ENCODE data around the gene HMGCL. TPM values are rescaled to one million over a fixed set of nuclear protein-coding genes. Genes with fewer than 3 reads are reported as not detected.
A peak's percentile ranks its signal among the peaks of the same experiment; 100 is the strongest.
"Not testable (repeated sequence)": the region's sequence is repeated elsewhere in the genome, so short reads cannot be mapped to it uniquely, and the experiment has no call there.

HMGCL gene
- total RNA-seq, 3 donors from 2014 or later: 10.5 to 11.1 (median 11.0) TPM

DNA sequence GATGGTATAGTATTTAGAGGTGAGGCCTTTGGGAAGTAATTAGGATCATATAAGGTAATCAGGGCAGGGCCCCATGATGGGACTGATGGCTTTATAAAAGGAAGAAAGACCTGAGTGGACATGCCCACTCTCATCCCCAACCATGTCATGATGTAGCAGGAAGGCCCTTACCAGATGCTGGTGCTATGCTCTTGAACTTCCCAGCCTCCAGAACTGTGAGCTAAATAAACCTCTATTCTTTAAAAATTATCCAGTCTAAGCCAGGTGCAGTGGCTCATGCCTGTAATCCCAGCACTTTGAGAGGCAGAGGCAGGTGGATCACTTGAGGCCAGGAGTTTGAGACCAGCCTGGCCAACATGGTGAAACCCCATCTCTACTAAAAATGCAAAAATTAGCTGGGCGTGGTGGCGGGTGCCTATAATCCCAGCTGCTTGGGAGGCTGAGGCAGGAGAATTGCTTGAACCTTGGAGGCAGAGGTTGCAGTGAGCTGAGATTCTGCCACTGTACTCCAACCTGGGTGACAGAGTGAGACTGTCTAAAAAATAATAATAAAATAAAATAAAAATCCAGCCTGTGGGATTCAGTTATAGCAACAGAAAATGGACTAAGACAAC, 22.4 kb upstream of the HMGCL start:
- peaks cover 29% of the 10 kb centered on the region for H3K36me3 Mint-ChIP-seq (ENCODE audit: insufficient read depth)

GRCh38 chr1:23845163-23845562, 19.9 kb upstream of the HMGCL start:
- H3K36me3 Mint-ChIP-seq (ENCODE audit: insufficient read depth): peaks cover 29% of the 10 kb centered on the region
- H3K9me3 Mint-ChIP-seq: no peaks in the 10 kb centered on the region
- no peak for DNase-seq
- H3K27me3 Mint-ChIP-seq (ENCODE audit: low read depth): no peaks in the 10 kb centered on the region
- H3K4me1 Mint-ChIP-seq (ENCODE audit: low read depth): no peaks in the 10 kb centered on the region
- H3K4me3 Mint-ChIP-seq: no peak overlapping the region
- no peak for ATAC-seq

More for the DNA sequence above, 22.4 kb upstream of the HMGCL start:
- H3K4me1 Mint-ChIP-seq (ENCODE audit: low read depth); H3K4me3 Mint-ChIP-seq; DNase-seq; H3K9me3 Mint-ChIP-seq; H3K27me3 Mint-ChIP-seq (ENCODE audit: low read depth); ATAC-seq: not testable (repeated sequence)

GRCh38 chr1:23843644-23844043, 18.4 kb upstream of the HMGCL start:
- Mint-ChIP-seq H3K9me3 (no peaks in the 10 kb centered on the region), H3K4me1 (ENCODE audit: low read depth) (peaks cover under 1% of the 10 kb centered on the region), H3K27me3 (ENCODE audit: low read depth) (no peaks in the 10 kb centered on the region), H3K4me3 (no peak overlapping the region), H3K36me3 (ENCODE audit: insufficient read depth) (peaks cover 27% of the 10 kb centered on the region)
- DNase-seq: no peak
- no peak for ATAC-seq

GRCh38 chr1:23838401-23838866, 13.2 kb upstream of the HMGCL start:
- H3K4me3 Mint-ChIP-seq: peak overlapping the region; percentile 71
- ATAC-seq (peak; percentile 100), DNase-seq (peak; percentile 70)
- H3K36me3 Mint-ChIP-seq (ENCODE audit: insufficient read depth): no peaks in the 10 kb centered on the region
- peaks cover 5% of the 10 kb centered on the region for H3K27me3 Mint-ChIP-seq (ENCODE audit: low read depth)
- no peaks in the 10 kb centered on the region for H3K9me3 Mint-ChIP-seq
- peaks cover 10% of the 10 kb centered on the region for H3K4me1 Mint-ChIP-seq (ENCODE audit: low read depth)

- Mint-ChIP-seq H3K27me3 (ENCODE audit: low read depth) (peaks cover 5% of the 10 kb centered on the region), H3K4me3 (peak overlapping the region; percentile 71), H3K36me3 (ENCODE audit: insufficient read depth) (no peaks in the 10 kb centered on the region), H3K4me1 (ENCODE audit: low read depth) (peaks cover 10% of the 10 kb centered on the region), H3K9me3 (no peaks in the 10 kb centered on the region)
- no peak for ATAC-seq
- DNase-seq: no peak
Measured at GRCh38 chr1:23837908-23838307, 12.7 kb upstream of the HMGCL start.

- Mint-ChIP-seq H3K4me3 (no peak overlapping the region), H3K9me3 (no peaks in the 10 kb centered on the region), H3K36me3 (ENCODE audit: insufficient read depth) (no peaks in the 10 kb centered on the region), H3K4me1 (ENCODE audit: low read depth) (peaks cover 10% of the 10 kb centered on the region), H3K27me3 (ENCODE audit: low read depth) (peaks cover 5% of the 10 kb centered on the region)
- ATAC-seq (no peak), DNase-seq (no peak)
Measured at GRCh38 chr1:23836037-23836436, 10.8 kb upstream of the HMGCL start.

- not testable (repeated sequence) for H3K36me3 Mint-ChIP-seq (ENCODE audit: insufficient read depth); H3K4me3 Mint-ChIP-seq; H3K9me3 Mint-ChIP-seq; ATAC-seq; H3K27me3 Mint-ChIP-seq (ENCODE audit: low read depth); DNase-seq; H3K4me1 Mint-ChIP-seq (ENCODE audit: low read depth)
Measured at GRCh38 chr1:23834156-23834555, 8.9 kb upstream of the HMGCL start.

DNA sequence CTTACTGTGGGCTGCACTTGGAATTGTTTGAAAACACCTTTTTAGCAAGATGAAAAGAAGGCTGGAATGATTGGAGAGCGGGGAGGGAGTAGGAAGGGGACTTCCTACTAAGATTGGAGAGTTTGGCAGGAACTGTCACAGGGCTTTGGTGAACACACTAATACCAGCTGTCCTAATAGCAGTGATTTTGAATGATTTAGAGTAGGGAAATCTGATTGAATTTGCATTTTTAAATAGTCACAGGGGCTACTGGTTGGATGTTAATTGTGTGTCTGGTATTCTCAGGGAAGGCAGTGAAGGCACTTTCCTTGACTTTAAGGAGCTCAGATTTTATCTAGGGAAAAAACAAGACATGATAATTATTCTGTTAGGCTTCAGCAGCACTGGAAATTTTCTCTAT, 2.5 kb upstream of the HMGCL start:
- Mint-ChIP-seq H3K4me3 (no peak overlapping the region), H3K4me1 (ENCODE audit: low read depth) (peaks cover 10% of the 10 kb centered on the region), H3K36me3 (ENCODE audit: insufficient read depth) (no peaks in the 10 kb centered on the region), H3K27me3 (ENCODE audit: low read depth) (no peaks in the 10 kb centered on the region), H3K9me3 (no peaks in the 10 kb centered on the region)
- DNase-seq (no peak), ATAC-seq (no peak)

GRCh38 chr1:23826590-23826989, 1.4 kb upstream of the HMGCL start:
- not testable (repeated sequence) for H3K9me3 Mint-ChIP-seq; H3K36me3 Mint-ChIP-seq (ENCODE audit: insufficient read depth); DNase-seq; ATAC-seq; H3K27me3 Mint-ChIP-seq (ENCODE audit: low read depth)
- H3K4me3 Mint-ChIP-seq: peak overlapping the region; percentile 95
- peaks cover 10% of the 10 kb centered on the region for H3K4me1 Mint-ChIP-seq (ENCODE audit: low read depth)

DNA sequence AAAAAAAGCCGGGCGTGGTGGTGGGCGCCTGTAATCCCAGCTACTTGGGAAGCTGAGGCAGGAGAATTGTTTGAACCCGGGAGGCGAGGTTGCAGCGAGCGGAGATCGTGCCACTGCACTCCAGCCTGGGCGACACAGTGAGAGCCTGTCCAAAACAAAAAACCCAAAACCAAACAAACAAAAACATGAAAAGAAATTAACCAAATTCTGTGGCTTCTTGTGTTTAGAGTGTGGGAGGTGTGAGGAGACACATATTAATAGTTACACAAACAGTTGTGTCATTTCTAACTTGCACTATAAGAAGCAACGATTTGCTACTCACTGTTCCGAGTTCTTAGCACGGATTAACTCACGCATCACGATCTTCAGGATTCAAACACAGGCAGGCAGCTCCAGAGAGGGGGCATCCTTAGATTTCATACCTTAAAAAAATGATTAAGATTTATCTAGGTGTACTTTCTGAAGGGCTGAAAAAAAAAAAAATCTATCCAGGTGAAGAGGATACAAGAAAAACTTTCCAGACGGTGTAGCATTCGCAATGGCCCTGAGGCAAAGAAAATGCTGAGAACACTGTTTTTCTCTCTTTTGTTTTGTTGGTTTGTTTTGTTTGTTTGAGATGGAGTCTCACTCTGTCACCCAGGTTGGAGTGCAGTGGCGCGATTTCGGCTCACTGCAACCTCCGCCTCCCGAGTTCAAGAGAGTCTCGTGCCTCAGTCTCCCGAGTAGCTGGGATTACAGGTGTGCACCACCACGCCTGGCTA, 713 bp upstream of the HMGCL start:
- Mint-ChIP-seq H3K27me3 (ENCODE audit: low read depth) (no peaks in the 10 kb centered on the region), H3K4me3 (peak overlapping the region; percentile 95), H3K4me1 (ENCODE audit: low read depth) (peaks cover 10% of the 10 kb centered on the region), H3K36me3 (ENCODE audit: insufficient read depth) (no peaks in the 10 kb centered on the region), H3K9me3 (no peaks in the 10 kb centered on the region)
- DNase-seq (no peak), ATAC-seq (peak; percentile 42 to 61)

DNA sequence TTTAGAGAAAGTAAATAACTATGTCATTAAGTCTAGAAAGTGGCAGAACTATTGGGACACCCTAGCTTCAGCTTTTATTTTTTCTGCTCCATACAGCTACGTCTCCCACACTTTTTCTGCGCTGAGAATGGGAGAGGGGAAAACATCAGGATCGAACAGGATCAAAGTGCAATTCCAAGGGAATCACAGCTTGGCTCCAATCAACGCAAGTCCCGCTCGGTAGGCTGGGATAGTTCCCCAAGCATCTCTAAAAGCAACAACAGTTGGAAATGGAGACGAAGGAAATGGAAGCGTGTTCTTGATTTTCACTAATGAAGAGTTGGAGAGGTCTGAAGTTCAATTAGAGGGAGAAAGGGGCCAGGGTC, 536 bp downstream of the HMGCL start:
- peak overlapping the region; percentile 95 for H3K4me3 Mint-ChIP-seq

GRCh38 chr1:23823767-23824166, 1.5 kb downstream of the HMGCL start:
- no peaks in the 10 kb centered on the region for H3K9me3 Mint-ChIP-seq
- H3K4me3 Mint-ChIP-seq: peak overlapping the region; percentile 95
- no peak for ATAC-seq
- no peak for DNase-seq
- no peaks in the 10 kb centered on the region for H3K36me3 Mint-ChIP-seq (ENCODE audit: insufficient read depth)
- no peaks in the 10 kb centered on the region for H3K27me3 Mint-ChIP-seq (ENCODE audit: low read depth)
- H3K4me1 Mint-ChIP-seq (ENCODE audit: low read depth): peaks cover 10% of the 10 kb centered on the region

More for the DNA sequence above, 536 bp downstream of the HMGCL start:
- Mint-ChIP-seq H3K36me3 (ENCODE audit: insufficient read depth) (no peaks in the 10 kb centered on the region), H3K4me1 (ENCODE audit: low read depth) (peaks cover 10% of the 10 kb centered on the region), H3K9me3 (no peaks in the 10 kb centered on the region), H3K27me3 (ENCODE audit: low read depth) (no peaks in the 10 kb centered on the region)
- ATAC-seq (peak; percentile 13 to 16), DNase-seq (no peak)

GRCh38 chr1:23817633-23818032, 7.6 kb downstream of the HMGCL start:
- H3K27me3 Mint-ChIP-seq (ENCODE audit: low read depth): no peaks in the 10 kb centered on the region
- no peaks in the 10 kb centered on the region for H3K4me1 Mint-ChIP-seq (ENCODE audit: low read depth)
- no peak overlapping the region for H3K4me3 Mint-ChIP-seq
- no peaks in the 10 kb centered on the region for H3K9me3 Mint-ChIP-seq
- ATAC-seq: no peak
- DNase-seq: no peak
- peaks cover 13% of the 10 kb centered on the region for H3K36me3 Mint-ChIP-seq (ENCODE audit: insufficient read depth)

DNA sequence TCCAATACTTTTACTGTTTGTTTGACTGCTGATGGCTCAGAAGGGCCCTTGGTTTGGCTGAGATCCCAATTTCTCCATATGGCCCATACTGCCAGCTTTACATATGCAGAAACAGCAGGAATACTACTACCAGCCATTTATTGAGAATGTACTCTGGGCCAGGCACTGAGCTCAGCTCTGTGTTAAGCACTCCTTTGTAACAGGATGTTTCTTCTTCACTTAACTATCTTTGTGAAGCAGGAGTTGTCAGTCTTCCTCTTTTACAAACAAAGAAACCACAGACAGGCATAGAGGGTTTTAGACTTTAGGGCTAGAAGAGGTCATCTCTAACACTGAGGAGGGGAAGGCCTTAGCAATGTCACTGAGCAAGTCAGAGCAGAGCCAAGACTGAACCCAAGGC, 8.3 kb downstream of the HMGCL start:
- DNase-seq: no peak
- Mint-ChIP-seq H3K27me3 (ENCODE audit: low read depth) (no peaks in the 10 kb centered on the region), H3K9me3 (no peaks in the 10 kb centered on the region), H3K4me3 (no peak overlapping the region), H3K4me1 (ENCODE audit: low read depth) (no peaks in the 10 kb centered on the region), H3K36me3 (ENCODE audit: insufficient read depth) (peaks cover 16% of the 10 kb centered on the region)
- ATAC-seq: no peak

DNA sequence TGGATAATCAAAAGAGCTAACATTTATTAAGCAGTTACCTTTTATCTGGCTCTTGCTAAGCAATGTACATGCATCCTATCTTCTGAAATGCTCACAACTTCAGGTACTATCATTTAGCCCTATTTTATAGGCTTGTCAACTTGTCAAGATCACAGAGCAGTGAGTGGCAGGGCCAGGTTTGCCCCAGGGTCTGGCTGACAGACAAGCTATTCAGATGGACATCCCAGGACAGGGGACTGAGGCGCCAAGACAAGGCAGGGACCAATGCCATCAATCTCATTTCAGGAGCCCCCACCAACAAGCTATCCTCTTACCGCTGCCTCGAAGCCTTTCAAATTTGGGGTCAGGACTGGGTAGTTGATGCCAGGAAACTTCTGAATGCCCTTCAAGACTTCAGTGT, 8.9 kb downstream of the HMGCL start:
- no peaks in the 10 kb centered on the region for H3K27me3 Mint-ChIP-seq (ENCODE audit: low read depth)
- H3K36me3 Mint-ChIP-seq (ENCODE audit: insufficient read depth): peaks cover 19% of the 10 kb centered on the region
- no peaks in the 10 kb centered on the region for H3K9me3 Mint-ChIP-seq
- ATAC-seq (no peak), DNase-seq (no peak)
- no peaks in the 10 kb centered on the region for H3K4me1 Mint-ChIP-seq (ENCODE audit: low read depth)
- no peak overlapping the region for H3K4me3 Mint-ChIP-seq

All from activated T-cell treated with anti-CD3 and anti-CD28 coated beads, Interleukin-2, amount 50 U/mL, for 4 hours (primary cell).